Uterus (tissue), 4 donors: Measurements from ENCODE around the gene ZNF138. TPM values are rescaled to one million over a fixed set of nuclear protein-coding genes. Genes with fewer than 3 reads are reported as not detected.

Source experiments
- DNase-seq, 2 donors: peaks; one replicate each; pipeline ENCODE4 v3.0.0-alpha.2; 2019 to 2020
- H3K27ac ChIP-seq, 2 donors: fragments of 200-600 bp; sonication (generic); 1 replicate in 1 of 2; 2 replicates in 1 of 2; pipeline ENCODE4 v1.5.1; 2016 to 2018
- H3K27me3 ChIP-seq, 2 donors: fragments of 200-600 bp; sonication (generic); one replicate each; pipeline ENCODE4 v1.5.1; 2018 to 2019; ENCODE audit warnings: control low read depth in 1 of 2
- H3K36me3 ChIP-seq, 2 donors: fragments of 200-600 bp; sonication (generic); one replicate each; pipeline ENCODE4 v1.5.1; 2019; ENCODE audit warnings: control low read depth in 1 of 2
- H3K4me1 ChIP-seq, 2 donors: fragments of 200-600 bp; sonication (generic); one replicate each; pipeline ENCODE4 v1.5.1; 2018 to 2019; ENCODE audit warnings: control low read depth in 1 of 2
- H3K4me3 ChIP-seq, 2 donors: fragments of 200-600 bp; sonication (generic); 1 replicate in 1 of 2; 2 replicates in 1 of 2; pipeline ENCODE4 v1.5.1; 2018 to 2019; ENCODE audit warnings: mild to moderate bottlenecking in 1 of 2
- H3K9me3 ChIP-seq, 2 donors: fragments of 200-600 bp; sonication (generic); one replicate each; pipeline ENCODE4 v1.5.1; 2019; ENCODE audit warnings: control low read depth in 1 of 2
- POLR2A ChIP-seq, 2 donors: fragments of 450-650 bp; IDR thresholded peaks; one replicate each; pipeline ENCODE4 v1.6.1; 2016; ENCODE audit warnings: antibody characterized with exemption in 2 of 2, mild to moderate bottlenecking in 1 of 2, moderate library complexity in 1 of 2
- intact Hi-C: fragments of 100-400 bp; cut with DNase I; formaldehyde crosslinking; loops from one replicate; pipeline ENCODE4 v1.15.1; 2023; ENCODE audit warnings: low total_unique reads
- total RNA-seq, 4 donors: library from RNA; depleted of rRNA in 3 of 4; stranded (reverse); fragments of >200 nt in 3 of 4; gene quantifications; one replicate each; pipeline versions ENCODE4 v1.1.0 to v1.2.4, GENCODE V29; 2014 to 2023
- TF ChIP-seq, protein P1 (sequence below), 4 experiments: fragments of 200-600 bp in 2 of 4; fragments of 450-650 bp in 2 of 4; sonication (generic) in 2 of 4; IDR thresholded peaks; one replicate each; pipeline ENCODE4 v1.5.1; 2016 to 2019; ENCODE audit warnings: antibody characterized with exemption in 4 of 4, mild to moderate bottlenecking in 2 of 4, moderate library complexity in 1 of 4
- donor health status: DM: yes; HTN: yes; CAD: no.

Gene ZNF138
- total RNA-seq, 4 donors from 2014 or later: 13.5 to 27.7 (median 15.2) TPM

DNA sequence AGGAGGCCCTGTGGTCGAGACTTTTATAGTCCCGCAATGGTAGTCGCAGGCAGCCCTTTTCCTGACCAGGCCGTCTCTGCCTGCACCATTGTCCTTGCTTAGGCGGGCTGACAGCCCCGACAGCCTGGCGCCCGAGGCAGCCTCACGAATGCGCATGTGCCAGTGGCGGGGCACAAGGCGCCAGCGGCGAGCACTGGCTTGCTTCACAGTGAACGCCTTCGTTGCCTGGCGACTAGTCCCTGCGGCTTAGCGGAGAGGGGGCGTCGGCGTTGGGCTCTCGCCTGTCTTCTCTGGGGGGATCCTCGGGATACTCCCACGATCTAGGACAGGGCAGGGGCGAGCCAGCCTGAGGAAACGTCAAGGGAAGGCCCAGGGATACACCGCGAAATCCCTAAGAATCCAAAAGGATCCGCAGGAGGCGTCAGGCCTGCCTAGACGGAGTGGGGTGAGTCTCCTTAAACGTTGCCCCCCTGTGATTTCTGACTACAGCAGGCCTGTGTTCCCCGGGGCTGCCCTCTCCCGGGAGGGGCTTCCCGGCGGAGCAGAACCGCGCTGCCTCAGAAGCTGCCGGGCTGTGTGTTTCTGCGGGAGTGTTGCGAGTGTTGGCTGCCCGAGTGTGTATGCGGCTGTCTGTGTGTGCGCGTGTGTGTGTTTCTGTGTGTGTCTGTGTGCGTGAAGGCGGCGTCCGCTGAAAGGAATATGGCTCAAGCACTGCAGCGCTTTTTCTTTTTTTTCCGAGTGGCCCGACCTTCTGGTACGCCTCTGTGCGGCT, 88.3 kb downstream of the ZNF138 start:
- no peaks in the 10 kb centered on the region for H3K4me1 ChIP-seq
- no peaks in the 10 kb centered on the region for H3K36me3 ChIP-seq
- H3K9me3 ChIP-seq: no peaks in the 10 kb centered on the region
- no peak overlapping the region for H3K27ac ChIP-seq
- H3K4me3 ChIP-seq: peak overlapping the region; percentile 28 to 29
- TF ChIP-seq POLR2A (IDR thresholded peaks at IDR 0.05): no peak
- TF ChIP-seq, protein P1, sequence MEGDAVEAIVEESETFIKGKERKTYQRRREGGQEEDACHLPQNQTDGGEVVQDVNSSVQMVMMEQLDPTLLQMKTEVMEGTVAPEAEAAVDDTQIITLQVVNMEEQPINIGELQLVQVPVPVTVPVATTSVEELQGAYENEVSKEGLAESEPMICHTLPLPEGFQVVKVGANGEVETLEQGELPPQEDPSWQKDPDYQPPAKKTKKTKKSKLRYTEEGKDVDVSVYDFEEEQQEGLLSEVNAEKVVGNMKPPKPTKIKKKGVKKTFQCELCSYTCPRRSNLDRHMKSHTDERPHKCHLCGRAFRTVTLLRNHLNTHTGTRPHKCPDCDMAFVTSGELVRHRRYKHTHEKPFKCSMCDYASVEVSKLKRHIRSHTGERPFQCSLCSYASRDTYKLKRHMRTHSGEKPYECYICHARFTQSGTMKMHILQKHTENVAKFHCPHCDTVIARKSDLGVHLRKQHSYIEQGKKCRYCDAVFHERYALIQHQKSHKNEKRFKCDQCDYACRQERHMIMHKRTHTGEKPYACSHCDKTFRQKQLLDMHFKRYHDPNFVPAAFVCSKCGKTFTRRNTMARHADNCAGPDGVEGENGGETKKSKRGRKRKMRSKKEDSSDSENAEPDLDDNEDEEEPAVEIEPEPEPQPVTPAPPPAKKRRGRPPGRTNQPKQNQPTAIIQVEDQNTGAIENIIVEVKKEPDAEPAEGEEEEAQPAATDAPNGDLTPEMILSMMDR (IDR thresholded peaks at IDR 0.05): no peak
- no peaks in the 10 kb centered on the region for H3K27me3 ChIP-seq
- DNase-seq: peak in 1 of 2 donors; percentile 58
- intact Hi-C loops: no loop called here

Other genes with a start within 250 kb of the ZNF138 start
- gene ZNF680, start 231.4 kb upstream of the ZNF138 start, total RNA-seq: 10 to 100 TPM in 3 of 4 donors, 1 to 10 TPM in 1; 5.1 to 47.2 (median 21.3) TPM
- gene ZNF107, start 128.3 kb upstream of the ZNF138 start, total RNA-seq: 10 to 100 TPM in 1 of 4 donors, 1 to 10 TPM in 3; 1.8 to 17.1 (median 7.2) TPM
- 10 to 100 TPM in 1 of 4 donors, 1 to 10 TPM in 3; 1.5 to 21.8 (median 8.0) TPM for gene ZNF273, start 108.8 kb downstream of the ZNF138 start, total RNA-seq
- gene ZNF117, start 196.6 kb downstream of the ZNF138 start, total RNA-seq: 10 to 100 TPM in 3 of 4 donors, 1 to 10 TPM in 1; 9.4 to 32.0 (median 12.7) TPM
- gene ERV3-1, start 212.3 kb downstream of the ZNF138 start, total RNA-seq: 10 to 100 TPM in 3 of 4 donors, 1 to 10 TPM in 1; 7.9 to 28.2 (median 15.8) TPM